Activated CD8-positive, alpha-beta memory T cell treated with anti-CD3 and anti-CD28 coated beads, Interleukin-2, amount 10 ng/mL, durations not matched to agents 7 days and 5 days (primary cell): ENCODE measurements around the gene NKAPL. TPM values are rescaled to one million over a fixed set of nuclear protein-coding genes. Genes with fewer than 3 reads are reported as not detected.

Experiments used
- ATAC-seq: fragments of 150-1000 bp; cut with Tn5 transposase; one replicate; pipeline ENCODE4 v1.10.0; 2021; ENCODE audit warnings: moderate library complexity
- CTCF ChIA-PET: fragments of 350-600 bp; sonication (Branson Sonifier 250); formaldehyde crosslinking; loops from one replicate; lab custom pipeline; 2021; ENCODE audit warnings: antibody characterized with exemption; lab: Charles Lee
- DNase-seq: peaks from one replicate; pipeline ENCODE4 v3.0.0-alpha.2; 2020
- H3K27ac Mint-ChIP-seq: one replicate; pipeline ENCODE4 v1.8.0; 2021; ENCODE audit warnings: mild to moderate bottlenecking, mixed read lengths
- H3K27me3 Mint-ChIP-seq: one replicate; pipeline ENCODE4 v1.8.0; 2021; ENCODE audit warnings: mixed read lengths
- H3K36me3 Mint-ChIP-seq: one replicate; pipeline ENCODE4 v1.8.0; 2021; ENCODE audit warnings: mild to moderate bottlenecking, mixed read lengths
- H3K4me1 Mint-ChIP-seq: one replicate; pipeline ENCODE4 v1.8.0; 2021; ENCODE audit warnings: mixed read lengths
- H3K4me3 Mint-ChIP-seq: one replicate; pipeline ENCODE4 v1.8.0; 2021; ENCODE audit warnings: mild to moderate bottlenecking, moderate library complexity, mixed read lengths
- H3K9me3 Mint-ChIP-seq: one replicate; pipeline ENCODE4 v1.8.0; 2022; ENCODE audit warnings: low read depth, mixed read lengths
- total RNA-seq, 2 experiments: library from RNA; stranded (reverse); gene quantifications; one replicate each; pipeline ENCODE4 v1.2.3, GENCODE V29; 2021

Gene NKAPL
- total RNA-seq, 2 experiments from 2014 or later = 0.26 TPM; not detected in 1

DNA sequence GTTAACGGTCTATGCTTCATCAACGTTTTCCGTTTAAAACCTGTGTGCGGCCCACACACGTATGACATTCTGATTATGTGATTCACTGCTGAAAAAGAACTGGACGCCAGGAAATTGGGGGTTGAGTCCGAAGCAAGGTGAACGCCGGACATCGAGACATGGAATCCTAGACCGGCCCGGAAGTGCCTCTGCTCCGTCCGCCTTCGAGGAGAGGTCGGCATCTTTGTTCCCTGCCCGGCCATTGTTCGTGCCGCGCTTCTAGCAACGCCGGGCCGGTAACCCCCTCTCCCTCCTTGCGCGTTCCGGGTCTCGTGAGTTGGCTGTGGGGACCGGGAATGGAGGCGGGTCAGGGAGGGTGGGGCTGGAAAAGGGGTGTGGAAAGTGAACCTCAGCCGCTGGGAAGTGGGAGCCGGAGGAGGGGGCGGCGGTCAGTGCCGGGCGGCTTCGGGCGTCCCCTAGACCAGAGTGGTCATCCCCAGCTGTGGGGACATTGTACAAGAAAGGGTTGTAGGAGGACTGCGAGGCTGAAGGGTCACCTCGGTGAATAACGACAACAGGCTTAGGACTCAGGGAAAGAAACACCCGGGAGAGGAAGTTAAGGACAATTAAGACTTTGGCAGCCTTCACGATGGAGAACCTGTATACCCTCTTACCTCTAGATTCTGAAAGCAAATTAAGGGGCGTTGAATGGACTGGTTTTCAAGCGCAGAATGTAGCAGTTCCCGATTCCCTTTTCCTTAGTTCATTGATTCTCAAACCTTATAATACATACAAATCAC, 33.9 kb upstream of the NKAPL start, which contains the start of gene ZSCAN9:
TSS of gene ZSCAN9 (plus strand) at position 220 of the 779 bp plus-strand sequence. CDS start 1,810 bp downstream, outside the sequence.
- no peaks in the 10 kb centered on the region for H3K9me3 Mint-ChIP-seq
- DNase-seq (peak; percentile 64), ATAC-seq (peak; percentile 87)
- H3K27ac Mint-ChIP-seq = peak within 1 kb of the TSS; percentile 75
- H3K4me3 Mint-ChIP-seq = peak within 1 kb of the TSS; percentile 87
- CTCF ChIA-PET = no interaction called here
- H3K36me3 Mint-ChIP-seq = peaks cover 10% of the 10 kb centered on the region
- peaks cover 35% of the 10 kb centered on the region for H3K4me1 Mint-ChIP-seq
- peaks cover 31% of the 10 kb centered on the region for H3K27me3 Mint-ChIP-seq

DNA sequence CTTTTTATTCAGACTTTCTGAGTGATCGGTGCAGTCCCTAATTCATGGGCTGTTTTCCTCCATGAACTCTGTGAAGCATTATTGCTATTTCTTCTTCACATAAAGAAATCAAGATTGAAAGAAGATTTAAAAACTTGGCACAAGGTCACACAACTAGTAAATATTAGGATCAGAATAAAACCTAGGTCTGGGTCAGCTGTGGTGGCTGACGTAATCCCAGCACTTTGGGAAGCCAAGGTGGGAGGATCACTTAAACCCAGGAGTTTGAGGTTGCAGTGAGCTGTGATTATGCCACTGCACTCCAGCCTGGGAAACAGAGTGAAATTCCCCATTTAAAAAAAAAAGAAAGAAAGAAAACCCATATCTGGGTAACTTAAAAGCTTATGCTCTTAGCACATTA, 32.6 kb upstream of the NKAPL start:
- ATAC-seq = no peak
- H3K9me3 Mint-ChIP-seq = no peaks in the 10 kb centered on the region
- H3K4me3 Mint-ChIP-seq = no peak overlapping the region
- CTCF ChIA-PET = interaction anchor here (0.5 to 0.9 kb wide), 2 partner anchors 93 to 474 kb away, joined by 3 to 4 read pairs; no protein-coding TSS in a partner anchor
- H3K27ac Mint-ChIP-seq = no peak overlapping the region
- no peak for DNase-seq
- peaks cover 18% of the 10 kb centered on the region for H3K36me3 Mint-ChIP-seq
- peaks cover 35% of the 10 kb centered on the region for H3K4me1 Mint-ChIP-seq
- peaks cover 20% of the 10 kb centered on the region for H3K27me3 Mint-ChIP-seq

DNA sequence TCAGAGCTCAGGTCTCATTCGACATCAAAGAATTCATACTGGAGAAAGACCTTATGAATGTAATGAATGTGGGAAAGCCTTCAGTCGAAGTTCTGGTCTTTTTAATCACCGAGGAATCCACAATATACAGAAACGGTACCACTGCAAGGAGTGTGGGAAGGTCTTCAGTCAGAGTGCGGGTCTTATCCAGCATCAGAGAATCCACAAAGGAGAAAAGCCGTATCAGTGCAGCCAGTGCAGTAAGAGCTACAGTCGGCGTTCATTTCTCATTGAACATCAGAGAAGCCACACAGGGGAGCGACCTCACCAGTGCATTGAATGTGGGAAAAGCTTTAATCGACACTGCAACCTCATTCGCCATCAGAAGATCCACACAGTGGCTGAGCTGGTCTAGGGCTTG, 26.3 kb upstream of the NKAPL start:
- DNase-seq (no peak), ATAC-seq (no peak)
- Mint-ChIP-seq H3K27me3 (no peaks in the 10 kb centered on the region), H3K36me3 (peaks cover 41% of the 10 kb centered on the region), H3K27ac (no peak overlapping the region), H3K9me3 (peaks cover 4% of the 10 kb centered on the region), H3K4me1 (peaks cover 9% of the 10 kb centered on the region), H3K4me3 (no peak overlapping the region)
- CTCF ChIA-PET = no interaction called here

DNA sequence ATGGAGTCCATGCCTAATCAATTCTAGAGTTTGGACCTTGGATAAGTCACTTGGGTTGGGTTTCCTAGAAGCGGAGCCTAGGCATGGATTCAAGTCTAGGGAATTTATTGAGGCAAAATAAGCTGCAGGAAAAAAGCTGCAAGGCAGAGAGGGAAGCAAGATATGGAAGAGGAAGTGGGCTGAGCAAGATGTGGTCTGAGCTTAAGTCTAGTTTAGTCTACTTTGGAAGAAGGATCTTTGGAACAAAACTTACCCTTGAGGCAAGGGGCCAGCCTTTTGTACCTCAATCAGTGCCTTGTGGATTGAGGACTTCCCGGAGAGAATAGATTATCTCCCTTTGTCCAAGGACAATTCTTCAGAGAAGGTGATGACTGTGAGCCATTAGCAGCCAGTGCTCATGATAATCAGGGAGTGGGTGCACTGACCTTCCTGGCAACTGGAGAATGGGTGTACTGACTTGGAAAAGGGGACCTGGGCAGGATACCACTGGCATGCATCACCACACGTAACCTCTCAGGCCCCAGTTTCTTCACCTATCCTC, 23.1 kb upstream of the NKAPL start:
- CTCF ChIA-PET = no interaction called here
- DNase-seq = no peak
- H3K4me1 Mint-ChIP-seq = no peaks in the 10 kb centered on the region
- H3K4me3 Mint-ChIP-seq = no peak overlapping the region
- H3K27ac Mint-ChIP-seq = no peak overlapping the region
- H3K36me3 Mint-ChIP-seq = peaks cover 31% of the 10 kb centered on the region
- peaks cover 4% of the 10 kb centered on the region for H3K9me3 Mint-ChIP-seq
- H3K27me3 Mint-ChIP-seq = no peaks in the 10 kb centered on the region
- no peak for ATAC-seq

DNA sequence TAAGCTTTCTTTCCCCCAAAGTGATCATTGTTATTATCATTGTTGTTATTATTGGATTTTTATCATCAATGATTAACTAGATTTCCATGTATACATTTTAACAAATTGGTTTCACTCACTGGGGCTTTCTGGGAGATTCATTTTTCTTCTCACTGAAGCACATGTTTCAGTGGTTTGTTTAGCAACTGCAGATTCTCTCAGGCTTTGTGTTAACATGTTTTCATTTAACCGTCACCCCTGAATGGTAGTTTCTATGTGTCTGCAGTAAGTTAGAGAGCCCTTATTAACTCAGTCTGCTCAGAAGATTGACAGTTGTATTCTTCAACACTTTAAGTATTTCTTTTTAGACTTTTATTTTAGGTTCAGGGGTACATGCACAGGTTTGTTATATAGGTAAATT, 19.5 kb upstream of the NKAPL start:
- H3K4me3 Mint-ChIP-seq = no peak overlapping the region
- no peak overlapping the region for H3K27ac Mint-ChIP-seq
- DNase-seq (no peak), ATAC-seq (no peak)
- CTCF ChIA-PET = no interaction called here
- H3K9me3 Mint-ChIP-seq = no peaks in the 10 kb centered on the region
- no peaks in the 10 kb centered on the region for H3K4me1 Mint-ChIP-seq
- no peaks in the 10 kb centered on the region for H3K27me3 Mint-ChIP-seq
- H3K36me3 Mint-ChIP-seq = peaks cover 15% of the 10 kb centered on the region

DNA sequence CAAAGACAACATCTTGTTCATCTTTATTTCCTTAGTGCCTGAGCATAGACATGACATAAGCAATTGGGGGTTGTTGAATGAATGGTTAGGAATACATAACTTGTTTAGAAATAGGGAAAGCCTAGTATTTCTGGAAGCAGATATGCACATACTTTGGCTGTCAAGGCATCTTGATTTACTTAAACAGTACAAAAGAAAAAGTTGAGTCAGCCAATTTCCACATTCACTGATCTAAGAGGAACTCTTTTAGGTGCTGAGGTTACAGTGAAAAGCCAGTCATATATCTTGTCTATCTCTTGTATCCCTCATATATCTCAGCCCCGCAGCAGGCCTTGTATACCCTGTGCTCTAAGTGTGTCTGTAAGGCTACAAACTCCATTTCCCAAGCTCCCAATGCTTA, 18.6 kb upstream of the NKAPL start:
- H3K4me1 Mint-ChIP-seq = no peaks in the 10 kb centered on the region
- no peak overlapping the region for H3K4me3 Mint-ChIP-seq
- CTCF ChIA-PET = no interaction called here
- H3K9me3 Mint-ChIP-seq = no peaks in the 10 kb centered on the region
- no peaks in the 10 kb centered on the region for H3K27me3 Mint-ChIP-seq
- no peak for DNase-seq
- peaks cover 24% of the 10 kb centered on the region for H3K36me3 Mint-ChIP-seq
- ATAC-seq = no peak
- H3K27ac Mint-ChIP-seq = no peak overlapping the region

DNA sequence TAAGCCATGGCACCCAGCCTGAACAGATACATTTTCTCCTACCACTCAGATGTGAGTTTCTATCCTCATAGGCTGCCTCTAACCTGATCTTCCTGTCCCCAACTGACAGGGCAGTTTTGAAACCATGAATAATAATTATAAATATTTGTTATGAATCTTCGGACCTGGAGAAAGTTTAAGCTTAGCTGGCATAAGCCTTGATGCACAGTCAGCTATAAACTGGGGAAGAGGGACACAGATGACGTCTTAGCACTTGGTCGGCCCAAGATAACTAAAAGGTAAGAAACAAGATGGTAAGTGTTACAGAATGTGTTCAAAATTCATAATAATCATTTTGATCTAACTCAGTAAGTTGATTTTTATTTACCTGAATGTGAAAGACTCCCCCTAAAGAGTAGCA, 15.2 kb upstream of the NKAPL start:
- Mint-ChIP-seq H3K27ac (no peak overlapping the region), H3K9me3 (no peaks in the 10 kb centered on the region), H3K36me3 (peaks cover 46% of the 10 kb centered on the region), H3K4me3 (no peak overlapping the region), H3K27me3 (no peaks in the 10 kb centered on the region), H3K4me1 (peaks cover 6% of the 10 kb centered on the region)
- CTCF ChIA-PET = no interaction called here
- DNase-seq (no peak), ATAC-seq (no peak)

DNA sequence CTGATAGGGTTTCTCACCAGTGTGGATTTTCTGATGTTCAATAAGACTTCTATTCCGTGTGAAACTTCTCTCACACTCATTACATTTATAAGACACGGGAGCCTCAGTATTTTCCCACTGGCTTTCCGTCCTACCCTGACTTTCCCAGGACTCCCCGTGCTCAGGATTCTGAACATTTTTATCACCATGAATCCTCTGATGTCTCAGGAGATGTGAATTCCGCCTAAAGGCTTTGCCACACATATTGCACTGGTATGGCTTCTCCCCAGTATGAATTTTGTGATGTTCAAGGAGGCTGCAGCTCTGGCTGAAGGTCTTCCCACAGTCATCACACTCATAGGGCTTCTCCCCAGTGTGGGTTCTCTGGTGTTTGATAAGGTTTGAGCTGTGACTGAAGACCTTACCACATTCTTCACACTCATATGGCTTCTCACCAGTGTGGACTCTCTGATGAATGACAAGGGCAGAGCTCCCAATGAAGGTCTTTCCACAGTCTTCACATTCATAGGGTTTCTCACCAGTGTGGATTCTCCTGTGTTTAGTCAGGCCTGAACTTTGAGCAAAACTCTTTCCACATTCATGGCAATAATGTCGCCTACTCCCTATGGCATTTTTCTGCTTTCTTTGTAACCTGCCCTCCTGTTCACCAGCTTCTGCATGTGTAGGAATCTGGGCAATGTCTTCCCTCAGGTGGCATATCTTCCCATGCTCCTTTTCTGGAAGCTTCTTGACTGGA, 13.7 kb upstream of the NKAPL start:
- CTCF ChIA-PET = no interaction called here
- Mint-ChIP-seq H3K4me3 (no peak overlapping the region), H3K9me3 (no peaks in the 10 kb centered on the region), H3K36me3 (peaks cover 48% of the 10 kb centered on the region), H3K4me1 (peaks cover 11% of the 10 kb centered on the region), H3K27ac (no peak overlapping the region), H3K27me3 (no peaks in the 10 kb centered on the region)
- ATAC-seq = no peak
- DNase-seq = no peak

DNA sequence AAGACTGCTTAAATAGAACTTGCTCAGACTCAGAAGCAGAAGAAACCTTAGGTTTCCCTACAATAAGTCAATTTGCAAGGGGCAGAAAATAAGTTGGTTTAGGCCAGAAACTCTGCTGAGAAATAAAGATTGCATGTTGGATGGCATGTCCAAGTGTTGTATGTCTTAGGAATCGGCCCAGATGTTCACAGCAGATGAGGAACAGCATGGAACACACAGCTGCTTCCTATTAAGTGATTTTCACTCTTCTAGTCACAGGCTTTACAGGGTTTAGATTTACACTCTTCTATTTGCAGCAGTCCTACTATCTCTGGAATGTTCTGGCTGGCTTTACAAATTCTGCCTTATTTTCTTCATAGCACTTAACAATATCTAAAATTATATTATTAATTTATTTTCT, 10.2 kb upstream of the NKAPL start:
- peaks cover 48% of the 10 kb centered on the region for H3K36me3 Mint-ChIP-seq
- no peak overlapping the region for H3K27ac Mint-ChIP-seq
- H3K27me3 Mint-ChIP-seq = no peaks in the 10 kb centered on the region
- H3K4me3 Mint-ChIP-seq = no peak overlapping the region
- ATAC-seq = no peak
- DNase-seq = no peak
- CTCF ChIA-PET = interaction anchor here (4.3 kb wide), 1 partner anchor 18 kb away, joined by 21 read pairs; the partner anchor contains the start of gene ZSCAN26
- peaks cover 26% of the 10 kb centered on the region for H3K4me1 Mint-ChIP-seq
- H3K9me3 Mint-ChIP-seq = no peaks in the 10 kb centered on the region

DNA sequence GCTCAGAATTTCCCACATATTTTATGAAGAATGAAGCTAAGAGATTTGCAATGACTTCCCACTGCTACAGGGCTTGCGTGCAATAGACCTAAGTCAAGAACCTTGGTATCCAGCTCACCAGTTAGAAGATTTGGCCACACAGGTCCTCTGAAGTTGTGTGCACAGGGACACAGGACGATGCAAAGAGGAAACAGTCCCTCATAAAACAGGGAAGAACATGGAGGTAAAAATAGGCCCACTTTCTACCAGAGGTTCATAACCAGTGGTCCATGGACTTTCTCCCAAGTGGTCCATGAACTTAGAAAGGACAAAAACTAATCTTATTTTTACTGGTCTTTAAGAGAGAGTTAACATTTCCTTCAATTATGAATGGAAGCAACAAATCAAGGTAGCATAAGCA, 8.3 kb upstream of the NKAPL start:
- H3K36me3 Mint-ChIP-seq = peaks cover 32% of the 10 kb centered on the region
- no peak overlapping the region for H3K27ac Mint-ChIP-seq
- H3K4me1 Mint-ChIP-seq = peaks cover 26% of the 10 kb centered on the region
- no peak for DNase-seq
- no peaks in the 10 kb centered on the region for H3K9me3 Mint-ChIP-seq
- no peak for ATAC-seq
- no peaks in the 10 kb centered on the region for H3K27me3 Mint-ChIP-seq
- H3K4me3 Mint-ChIP-seq = peak overlapping the region; percentile 53
- CTCF ChIA-PET = interaction anchor here (1.5 to 4.3 kb wide), 2 partner anchors 16 to 105 kb away, joined by 6 to 21 read pairs; partner anchors contain the start of gene ZSCAN26

DNA sequence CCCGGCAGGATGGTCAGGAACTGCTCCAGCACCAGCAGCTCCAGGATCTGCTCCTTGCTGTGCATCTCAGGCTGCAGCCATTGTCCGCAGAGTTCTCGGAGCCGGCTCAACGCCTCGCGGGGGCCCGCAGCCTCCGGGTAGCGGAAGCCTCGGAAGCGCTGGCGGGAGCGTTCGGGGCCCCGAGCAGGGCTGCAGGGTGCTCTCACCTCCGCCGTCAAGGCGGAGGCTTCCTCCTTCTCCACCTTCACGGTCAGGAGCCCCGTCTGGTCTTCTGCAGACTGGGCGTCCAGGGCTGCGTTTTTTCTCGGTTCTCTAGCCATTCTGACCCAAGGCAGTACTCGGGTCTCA, 7.5 kb upstream of the NKAPL start:
- Mint-ChIP-seq H3K4me3 (peak overlapping the region; percentile 96), H3K9me3 (no peaks in the 10 kb centered on the region), H3K36me3 (peaks cover 23% of the 10 kb centered on the region), H3K27ac (peak overlapping the region; percentile 86), H3K27me3 (no peaks in the 10 kb centered on the region), H3K4me1 (peaks cover 26% of the 10 kb centered on the region)
- DNase-seq = peak; percentile 60
- ATAC-seq = peak; percentile 86
- CTCF ChIA-PET = interaction anchor here (0.8 to 4.3 kb wide), 3 partner anchors 12 to 104 kb away, joined by 3 to 21 read pairs (median 5); partner anchors contain the start of gene ZSCAN26

DNA sequence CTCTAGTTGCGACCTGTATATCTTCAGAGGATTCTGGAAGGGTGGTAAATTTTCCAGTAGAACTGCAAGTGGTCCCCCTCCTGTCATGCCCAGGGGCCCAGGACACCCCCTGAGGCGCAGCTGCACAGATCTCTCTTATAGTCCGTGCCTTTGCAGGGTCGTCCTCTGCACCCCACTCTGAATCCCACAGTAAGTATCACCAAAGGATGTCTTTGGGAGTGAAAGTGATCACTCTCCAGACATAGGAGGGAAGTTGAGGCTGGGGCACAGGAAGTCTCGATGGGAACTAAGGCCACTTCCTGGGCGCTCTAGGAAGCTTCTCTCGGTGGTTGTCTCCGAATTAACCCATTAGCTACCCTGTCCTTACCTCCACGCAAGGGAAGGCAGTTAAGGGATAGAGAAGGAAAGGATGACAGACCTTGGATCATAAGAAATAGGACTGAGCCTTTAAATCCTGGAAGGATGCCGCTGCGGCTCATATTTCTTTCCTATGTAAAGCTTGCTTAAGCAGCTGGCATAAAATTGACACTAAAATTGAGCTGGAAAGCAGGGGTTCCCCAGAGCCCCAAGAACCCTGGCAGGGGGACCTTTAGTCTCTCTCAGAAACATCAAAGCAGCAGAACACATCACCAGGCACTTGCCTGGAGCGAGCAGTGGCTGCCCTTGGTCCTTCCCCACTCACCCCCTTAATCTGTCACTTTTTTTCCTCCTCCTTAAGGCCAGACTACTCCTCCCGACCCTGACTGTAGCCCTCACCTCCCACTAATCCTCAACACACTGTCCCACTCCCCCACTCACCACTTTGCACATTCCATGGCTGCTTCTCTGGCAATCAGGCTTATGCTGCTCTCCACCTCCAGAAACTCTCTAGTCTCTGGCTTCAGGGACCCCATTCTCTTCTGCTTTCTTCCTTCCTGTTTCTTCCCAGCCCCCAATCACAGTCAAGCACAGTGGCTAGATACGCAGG, 6.8 kb upstream of the NKAPL start, which contains the start of gene ZKSCAN4:
TSS of gene ZKSCAN4 (minus strand) at position 261 of the 967 bp plus-strand sequence. CDS start 289 bp downstream, outside the sequence.
- H3K36me3 Mint-ChIP-seq = peaks cover 18% of the 10 kb centered on the region
- H3K4me1 Mint-ChIP-seq = peaks cover 26% of the 10 kb centered on the region
- peak within 1 kb of the TSS; percentile 86 for H3K27ac Mint-ChIP-seq
- peak; percentile 83 for DNase-seq
- H3K27me3 Mint-ChIP-seq = no peaks in the 10 kb centered on the region
- peak within 1 kb of the TSS; percentile 96 for H3K4me3 Mint-ChIP-seq
- no peaks in the 10 kb centered on the region for H3K9me3 Mint-ChIP-seq
- ATAC-seq = peak; percentile 85
- CTCF ChIA-PET = interaction anchor here (0.8 to 4.3 kb wide), 4 partner anchors 11 to 103 kb away, joined by 3 to 21 read pairs (median 5); partner anchors contain the start of gene ZSCAN26
